Neutrophil (primary cell): Measurements from ENCODE around the gene MYH9.
"Not testable (repeated sequence)": the region's sequence is repeated elsewhere in the genome, so short reads cannot be mapped to it uniquely, and the experiment has no call there.

Source experiments
- H3K27ac ChIP-seq: fragments of 200-600 bp; sonication (generic); 2 replicates; pipeline ENCODE4 v1.5.1; 2016; ENCODE audit warnings: mild to moderate bottlenecking, moderate library complexity
- H3K27me3 ChIP-seq: fragments of 200-600 bp; sonication (generic); 2 replicates; pipeline ENCODE4 v1.6.0; 2016; ENCODE audit warnings: mild to moderate bottlenecking
- H3K36me3 ChIP-seq: fragments of 200-600 bp; sonication (generic); 2 replicates; pipeline ENCODE4 v1.5.1; 2017
- H3K4me1 ChIP-seq, 2 experiments: fragments of 200-600 bp in 1 of 2; sonication (generic) in 1 of 2; 1 replicate in 1 of 2; 2 replicates in 1 of 2; pipeline versions ENCODE4 v1.5.1 to v1.6.1; 2013 to 2016; ENCODE audit warnings: low read depth in 1 of 2, low read length in 1 of 2, mild to moderate bottlenecking in 1 of 2, moderate library complexity in 1 of 2; ENCODE audit not compliant: control insufficient read depth in 1 of 2, insufficient read depth in 1 of 2
- H3K4me3 ChIP-seq, 2 experiments: fragments of 200-600 bp in 1 of 2; sonication (generic) in 1 of 2; 1 replicate in 1 of 2; 2 replicates in 1 of 2; pipeline ENCODE4 v1.5.1; 2013 to 2016; ENCODE audit warnings: low read depth in 1 of 2, low read length in 1 of 2, mild to moderate bottlenecking in 1 of 2, moderate library complexity in 1 of 2
- H3K9me3 ChIP-seq: fragments of 200-600 bp; sonication (generic); 2 replicates; pipeline ENCODE4 v1.5.1; 2016
- TF ChIP-seq, protein P1 (sequence below): fragments of 200-600 bp; sonication (generic); IDR thresholded peaks from 2 replicates; pipeline ENCODE4 v1.5.1; 2016; ENCODE audit warnings: antibody characterized with exemption

Gene MYH9

DNA sequence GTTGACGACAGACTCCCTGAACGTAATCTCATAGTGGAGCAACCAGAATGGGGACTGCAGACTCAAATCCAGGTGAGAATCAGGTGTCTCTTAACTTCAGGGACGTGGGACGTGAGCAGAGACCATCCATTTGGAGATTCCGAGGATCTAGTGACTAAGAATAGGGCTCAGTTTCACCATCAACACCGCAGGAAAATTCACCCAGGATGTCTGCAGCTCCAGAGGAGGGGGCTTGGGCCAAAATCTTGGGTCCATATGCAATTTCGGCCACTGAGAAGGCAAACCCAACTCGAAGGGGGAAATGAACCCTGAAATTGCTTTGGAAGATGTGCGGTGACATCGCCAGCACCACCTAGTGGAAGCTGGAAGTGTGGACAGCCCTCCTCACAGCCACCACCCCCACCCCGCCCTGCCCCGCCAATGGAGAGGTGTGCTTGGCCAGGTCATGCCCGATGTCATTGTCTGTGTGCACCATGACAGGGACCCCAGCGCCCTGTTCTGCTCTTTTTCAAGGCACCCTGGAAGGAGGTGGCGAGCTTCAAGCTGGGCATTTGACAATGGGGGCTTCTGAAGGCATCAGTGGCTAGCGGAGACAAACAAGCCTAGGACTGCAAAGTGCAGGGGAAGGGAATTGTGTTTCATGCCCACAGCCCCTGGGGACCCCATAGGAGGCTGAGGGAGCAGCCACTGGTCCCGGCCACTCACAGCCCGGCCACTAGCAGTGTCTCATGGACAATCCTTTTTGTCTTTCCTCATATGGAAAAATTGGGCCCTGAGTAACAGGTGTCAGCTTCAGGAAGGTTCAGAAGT, 110.1 kb downstream of the MYH9 start:
- Histone ChIP-seq H3K4me1 (peaks cover 21 to 25% of the 10 kb centered on the region in 2 experiments), H3K4me3 (no peak overlapping the region), H3K27me3 (no peaks in the 10 kb centered on the region), H3K36me3 (peaks cover 41% of the 10 kb centered on the region), H3K9me3 (no peaks in the 10 kb centered on the region), H3K27ac (peak overlapping the region; percentile 71)
- TF ChIP-seq, protein P1, sequence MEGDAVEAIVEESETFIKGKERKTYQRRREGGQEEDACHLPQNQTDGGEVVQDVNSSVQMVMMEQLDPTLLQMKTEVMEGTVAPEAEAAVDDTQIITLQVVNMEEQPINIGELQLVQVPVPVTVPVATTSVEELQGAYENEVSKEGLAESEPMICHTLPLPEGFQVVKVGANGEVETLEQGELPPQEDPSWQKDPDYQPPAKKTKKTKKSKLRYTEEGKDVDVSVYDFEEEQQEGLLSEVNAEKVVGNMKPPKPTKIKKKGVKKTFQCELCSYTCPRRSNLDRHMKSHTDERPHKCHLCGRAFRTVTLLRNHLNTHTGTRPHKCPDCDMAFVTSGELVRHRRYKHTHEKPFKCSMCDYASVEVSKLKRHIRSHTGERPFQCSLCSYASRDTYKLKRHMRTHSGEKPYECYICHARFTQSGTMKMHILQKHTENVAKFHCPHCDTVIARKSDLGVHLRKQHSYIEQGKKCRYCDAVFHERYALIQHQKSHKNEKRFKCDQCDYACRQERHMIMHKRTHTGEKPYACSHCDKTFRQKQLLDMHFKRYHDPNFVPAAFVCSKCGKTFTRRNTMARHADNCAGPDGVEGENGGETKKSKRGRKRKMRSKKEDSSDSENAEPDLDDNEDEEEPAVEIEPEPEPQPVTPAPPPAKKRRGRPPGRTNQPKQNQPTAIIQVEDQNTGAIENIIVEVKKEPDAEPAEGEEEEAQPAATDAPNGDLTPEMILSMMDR = peak; percentile 73

- H3K27me3 ChIP-seq = peaks cover 12% of the 10 kb centered on the region
- peaks cover 10% of the 10 kb centered on the region for H3K36me3 ChIP-seq
- H3K27ac ChIP-seq = no peak overlapping the region
These were observed 113.2 kb downstream of the MYH9 start for GRCh38 chr22:36274531-36274930.

DNA sequence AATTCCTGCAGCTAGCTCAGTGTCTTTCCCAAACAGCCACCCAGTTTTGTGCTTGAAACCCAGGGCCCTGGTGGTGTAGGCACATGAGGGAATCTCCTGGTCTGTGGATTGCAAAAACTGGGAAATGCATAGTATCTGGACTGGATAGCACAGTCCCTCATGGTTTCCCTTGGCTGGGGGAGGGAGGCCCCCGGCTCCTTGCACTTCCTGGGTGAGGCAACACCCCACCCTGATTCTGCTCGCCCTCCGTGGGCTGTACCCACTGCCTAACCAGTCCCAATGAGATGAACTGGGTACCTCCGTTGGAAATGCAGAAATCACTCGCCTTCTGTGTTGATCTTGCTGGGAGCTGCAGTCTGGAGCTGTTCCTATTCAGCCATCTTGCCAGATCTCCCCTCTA, 115.8 kb downstream of the MYH9 start:
- not testable (repeated sequence) for H3K4me3 ChIP-seq, H3K4me1 ChIP-seq, H3K36me3 ChIP-seq, H3K9me3 ChIP-seq, H3K27ac ChIP-seq
- H3K27me3 ChIP-seq = peaks cover 12% of the 10 kb centered on the region

More at GRCh38 chr22:36274531-36274930, 113.2 kb downstream of the MYH9 start:
- no peak overlapping the region for H3K4me3 ChIP-seq
- H3K4me1 ChIP-seq = peaks cover 17 to 23% of the 10 kb centered on the region in 2 experiments
- no peaks in the 10 kb centered on the region for H3K9me3 ChIP-seq
- TF ChIP-seq, protein P1 = no peak

DNA sequence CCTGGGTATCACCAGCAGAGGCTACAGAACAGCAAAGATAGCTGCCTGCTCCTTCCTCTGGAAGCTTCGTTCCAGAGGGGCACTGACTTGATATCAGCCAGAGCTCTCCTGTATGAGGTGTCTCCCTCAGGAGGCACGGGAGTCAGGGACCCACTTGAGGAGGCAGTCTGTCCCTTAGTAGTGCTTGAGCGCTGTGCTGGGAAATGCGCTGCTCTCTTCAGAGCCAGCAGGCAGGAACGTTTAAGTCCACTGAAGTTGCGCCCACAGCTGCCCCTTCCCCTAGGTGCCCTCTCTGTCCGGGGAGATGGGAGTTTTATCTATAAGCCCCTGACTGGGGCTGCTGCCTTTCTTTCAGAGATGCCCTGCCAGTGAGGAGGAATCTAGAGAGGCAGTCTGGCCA, 116.5 kb downstream of the MYH9 start:
- not testable (repeated sequence) for H3K4me1 ChIP-seq, H3K36me3 ChIP-seq, H3K4me3 ChIP-seq, H3K27ac ChIP-seq, H3K9me3 ChIP-seq
- H3K27me3 ChIP-seq = peaks cover 12% of the 10 kb centered on the region

GRCh38 chr22:36267896-36268485, 119.8 kb downstream of the MYH9 start:
- peaks cover 12% of the 10 kb centered on the region for H3K27me3 ChIP-seq
- TF ChIP-seq, protein P1 = no peak
- H3K27ac ChIP-seq = no peak overlapping the region
- peaks cover 9% of the 10 kb centered on the region for H3K36me3 ChIP-seq
- H3K4me1 ChIP-seq = peaks cover 4 to 7% of the 10 kb centered on the region in 2 experiments
- no peak overlapping the region for H3K4me3 ChIP-seq
- no peaks in the 10 kb centered on the region for H3K9me3 ChIP-seq

DNA sequence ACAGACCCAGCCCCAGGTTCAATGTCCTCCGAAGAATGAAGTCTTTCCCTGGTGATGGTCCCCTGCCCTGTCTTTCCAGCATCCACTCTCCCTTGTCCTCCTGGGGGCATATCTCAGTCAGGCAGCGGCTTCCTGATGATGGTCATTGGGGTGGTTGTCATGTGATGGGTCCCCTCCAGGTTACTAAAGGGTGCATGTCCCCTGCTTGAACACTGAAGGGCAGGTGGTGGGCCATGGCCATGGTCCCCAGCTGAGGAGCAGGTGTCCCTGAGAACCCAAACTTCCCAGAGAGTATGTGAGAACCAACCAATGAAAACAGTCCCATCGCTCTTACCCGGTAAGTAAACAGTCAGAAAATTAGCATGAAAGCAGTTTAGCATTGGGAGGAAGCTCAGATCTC, 120.7 kb downstream of the MYH9 start:
- Histone ChIP-seq H3K27me3 (peaks cover 11% of the 10 kb centered on the region), H3K4me3 (no peak overlapping the region), H3K9me3 (no peaks in the 10 kb centered on the region), H3K36me3 (peaks cover 9% of the 10 kb centered on the region), H3K27ac (no peak overlapping the region), H3K4me1 (peaks cover 4 to 7% of the 10 kb centered on the region in 2 experiments)
- TF ChIP-seq, protein P1 = no peak

GRCh38 chr22:36263886-36264664, 123.7 kb downstream of the MYH9 start:
- H3K27me3 ChIP-seq, H3K9me3 ChIP-seq, H3K27ac ChIP-seq, H3K36me3 ChIP-seq, H3K4me3 ChIP-seq: not testable (repeated sequence)
- peaks cover 9 to 12% of the 10 kb centered on the region in 2 experiments for H3K4me1 ChIP-seq

- H3K4me1 ChIP-seq = peaks cover 17 to 21% of the 10 kb centered on the region in 2 experiments
- not testable (repeated sequence) for H3K9me3 ChIP-seq, H3K27ac ChIP-seq, H3K36me3 ChIP-seq, H3K27me3 ChIP-seq, H3K4me3 ChIP-seq
These were observed 124.5 kb downstream of the MYH9 start for GRCh38 chr22:36263216-36263673.

GRCh38 chr22:36262307-36262706, 125.5 kb downstream of the MYH9 start:
- not testable (repeated sequence) for H3K4me3 ChIP-seq, H3K9me3 ChIP-seq, H3K27ac ChIP-seq, H3K27me3 ChIP-seq
- peaks cover 17 to 24% of the 10 kb centered on the region in 2 experiments for H3K4me1 ChIP-seq
- peaks cover 17% of the 10 kb centered on the region for H3K36me3 ChIP-seq
